DLD1 (cell line): Measurements from ENCODE around the gene PDHB.
"Not testable (repeated sequence)": the region's sequence is repeated elsewhere in the genome, so short reads cannot be mapped to it uniquely, and the experiment has no call there.

Experiments
- in situ Hi-C: cut with HindIII; loops from 2 replicates; pipeline ENCODE4 v1.10.0; 2017; ENCODE audit warnings: low sequenced_read_pairs

Gene PDHB

DNA sequence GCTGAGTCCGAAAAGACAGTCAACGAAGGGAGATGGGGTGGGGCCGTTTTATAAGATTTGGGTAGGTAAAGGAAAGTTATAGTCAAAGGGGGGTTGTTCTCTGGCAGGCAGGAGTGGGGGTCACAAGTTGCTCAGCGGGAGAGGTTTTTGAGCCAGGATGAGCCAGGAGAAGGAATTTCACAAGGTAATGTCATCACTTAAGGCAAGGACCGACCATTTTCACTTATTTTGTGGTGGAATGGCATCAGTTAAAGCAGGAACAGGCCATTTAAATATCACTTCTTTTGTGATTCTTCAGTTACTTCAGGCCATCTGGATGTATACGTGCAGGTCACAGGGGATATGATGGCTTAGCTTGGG, 7.3 kb upstream of the PDHB start:
- in situ Hi-C loops, result not testable (repeated sequence)

DNA sequence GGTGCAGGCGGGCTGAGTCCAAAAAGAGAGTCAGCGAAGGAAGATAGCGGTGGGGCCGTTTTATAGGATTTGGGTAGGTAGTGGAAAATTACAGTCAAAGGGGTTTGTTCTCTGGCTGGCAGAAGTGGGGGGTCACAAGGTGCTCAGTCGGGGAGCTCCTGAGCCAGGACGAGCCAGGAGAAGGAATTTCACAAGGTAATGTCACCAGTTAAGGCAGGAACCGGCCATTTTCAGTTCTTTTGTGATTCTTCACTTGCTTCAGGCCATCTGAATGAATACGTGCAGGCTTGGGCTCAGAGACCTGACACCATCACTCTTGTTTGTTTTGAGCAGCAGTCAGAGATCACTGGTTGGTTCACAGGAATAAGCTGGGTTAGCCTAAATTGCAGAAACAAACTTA, 3.6 kb upstream of the PDHB start:
- in situ Hi-C loops, result not testable (repeated sequence)

DNA sequence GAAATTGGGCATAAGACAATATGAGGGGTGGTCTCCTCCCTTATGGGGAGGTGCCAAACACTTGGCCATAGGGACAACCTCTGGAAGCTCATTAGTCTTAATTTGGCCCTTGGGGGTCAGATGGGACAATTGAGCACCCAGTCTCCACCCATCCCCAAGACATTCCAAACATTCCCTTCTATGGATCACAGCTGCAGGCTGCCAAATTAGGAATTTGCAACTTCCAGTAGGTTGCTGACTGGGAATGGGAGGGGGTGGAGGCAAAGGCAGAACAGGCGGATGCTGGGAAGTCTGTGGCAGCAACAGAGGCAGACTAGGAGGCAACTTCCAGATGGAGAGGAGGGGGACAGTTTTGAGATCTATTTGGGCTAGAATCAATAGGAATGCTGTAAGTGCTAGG, 1.4 kb upstream of the PDHB start:
- in situ Hi-C loops, result no loop called here

GRCh38 chr3:58434511-58434910, 879 bp upstream of the PDHB start:
- in situ Hi-C loops, result no loop called here

DNA sequence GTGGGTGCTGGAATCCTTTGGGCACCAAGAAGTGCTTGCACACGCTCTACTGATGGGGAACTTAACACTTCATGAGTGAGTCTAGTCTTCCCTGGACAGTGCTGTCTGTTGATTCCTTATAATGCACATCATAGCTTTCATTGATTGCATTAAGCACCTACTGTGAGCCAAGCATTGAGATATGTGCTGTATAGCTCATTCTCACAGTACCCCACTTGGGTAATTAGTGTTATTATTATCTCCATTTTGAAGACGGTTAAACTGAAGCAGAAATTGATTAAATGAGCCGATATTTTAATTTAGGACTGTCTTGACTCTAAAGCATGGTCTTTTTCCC, 504 bp upstream of the PDHB start:
- in situ Hi-C loops, result no loop called here

DNA sequence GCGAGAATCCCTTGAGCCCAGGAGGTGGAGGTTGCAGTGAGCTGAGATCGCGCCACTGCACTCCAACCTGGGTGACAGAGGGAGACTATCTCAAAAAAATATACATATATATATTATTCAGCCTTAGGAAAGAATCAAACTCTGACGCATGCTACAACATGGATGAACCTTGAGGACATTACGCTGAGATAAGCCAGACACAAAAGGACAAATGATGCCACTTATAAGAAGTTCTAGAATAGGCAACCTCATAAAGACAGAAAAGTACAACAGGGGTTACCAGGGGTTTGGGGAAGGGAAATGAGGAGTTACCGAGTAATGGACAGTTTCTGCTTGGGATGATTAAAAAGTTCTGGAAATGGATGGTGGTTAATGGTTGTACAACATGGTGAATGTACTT, 727 bp downstream of the PDHB start:
- in situ Hi-C loops, result no loop called here

DNA sequence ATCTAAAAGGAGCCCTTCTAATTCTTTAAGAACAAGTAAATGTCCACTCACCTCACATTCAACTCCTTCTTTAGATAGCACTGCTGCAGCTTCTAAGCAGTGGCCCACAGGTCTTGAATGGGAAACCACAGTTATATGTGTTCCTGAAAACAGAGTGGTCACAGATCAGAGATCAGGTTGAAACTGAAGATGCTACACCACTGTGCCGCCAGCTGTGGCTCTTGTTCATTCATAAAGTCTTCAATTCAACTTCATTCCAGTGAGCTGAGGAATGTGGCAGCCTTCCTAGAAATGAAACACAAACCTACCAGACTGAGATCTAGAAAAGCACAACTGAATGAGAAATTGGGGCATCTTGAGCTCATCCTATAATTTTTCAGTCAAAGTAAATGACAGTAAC, 4.0 kb downstream of the PDHB start:
- in situ Hi-C loops, result no loop called here

GRCh38 chr3:58427661-58428361, 5.8 kb downstream of the PDHB start:
- in situ Hi-C loops, result no loop called here

DNA sequence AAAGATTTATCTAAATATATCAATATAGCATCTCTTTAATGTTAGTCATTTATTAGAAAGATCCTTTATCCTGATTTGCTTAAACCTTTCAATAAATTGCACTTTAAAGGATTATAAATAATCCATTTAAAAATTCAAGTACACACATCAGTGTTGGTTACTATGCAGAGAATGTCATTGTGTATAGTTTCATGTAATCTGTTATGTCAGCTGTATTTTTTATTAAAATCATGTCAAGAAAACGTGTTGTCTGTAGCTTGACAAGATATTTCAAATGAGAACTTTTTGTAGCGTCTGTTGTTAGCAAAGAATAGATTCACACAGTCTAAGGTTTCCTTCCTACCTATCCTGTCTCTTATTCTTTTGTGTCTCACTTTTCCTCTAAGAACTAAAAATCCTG, 7.8 kb downstream of the PDHB start:
- in situ Hi-C loops, result no loop called here

- in situ Hi-C loops, result loop anchor here (5.0 kb wide), 1 partner anchor 68 kb away; the partner anchor contains the start of gene KCTD6
Measured at GRCh38 chr3:58424613-58425012, 9.0 kb downstream of the PDHB start.

DNA sequence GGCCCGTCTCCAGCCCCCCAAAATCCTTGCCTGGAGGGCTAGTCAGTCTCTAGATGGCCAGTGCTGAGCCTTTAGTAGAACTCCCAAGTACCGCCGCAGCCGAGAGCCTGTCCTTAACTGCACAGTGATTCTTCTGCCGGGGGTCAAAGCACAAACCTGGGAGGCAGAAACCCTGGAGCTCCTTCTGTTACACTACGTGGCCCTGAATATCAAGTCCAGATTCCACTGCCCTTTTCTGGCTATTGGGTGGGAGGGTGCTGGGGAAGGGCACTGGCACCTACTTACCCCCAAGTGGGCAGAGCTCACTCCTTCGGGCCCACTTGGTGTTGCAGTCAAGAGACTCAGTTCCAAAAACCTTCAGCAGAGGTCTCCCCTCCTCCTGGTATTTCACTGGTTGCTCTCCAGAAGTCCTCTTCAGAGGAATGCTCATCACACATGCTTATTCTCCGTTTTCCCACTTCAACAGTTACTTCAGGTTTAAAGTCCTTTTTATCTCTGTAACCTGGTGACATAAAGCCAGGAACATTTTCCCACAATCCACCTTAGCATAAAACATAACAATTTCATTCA, 10.8 kb downstream of the PDHB start:
- in situ Hi-C loops, result loop anchor here (5.0 kb wide), 1 partner anchor 69 kb away; the partner anchor contains the start of gene KCTD6

GRCh38 chr3:58421004-58421403, 12.6 kb downstream of the PDHB start:
- in situ Hi-C loops, result loop anchor here (5.0 kb wide), 1 partner anchor 71 kb away; the partner anchor contains the start of gene KCTD6

- in situ Hi-C loops, result loop anchor here (5.0 to 10.0 kb wide), 2 partner anchors 72 to 225 kb away; partner anchors contain the start of gene KCTD6
Measured at GRCh38 chr3:58419780-58420507, 13.7 kb downstream of the PDHB start.

- in situ Hi-C loops, result loop anchor here (10.0 kb wide), 1 partner anchor 223 kb away; no protein-coding TSS in a partner anchor
Measured at GRCh38 chr3:58418227-58418626, 15.4 kb downstream of the PDHB start.

DNA sequence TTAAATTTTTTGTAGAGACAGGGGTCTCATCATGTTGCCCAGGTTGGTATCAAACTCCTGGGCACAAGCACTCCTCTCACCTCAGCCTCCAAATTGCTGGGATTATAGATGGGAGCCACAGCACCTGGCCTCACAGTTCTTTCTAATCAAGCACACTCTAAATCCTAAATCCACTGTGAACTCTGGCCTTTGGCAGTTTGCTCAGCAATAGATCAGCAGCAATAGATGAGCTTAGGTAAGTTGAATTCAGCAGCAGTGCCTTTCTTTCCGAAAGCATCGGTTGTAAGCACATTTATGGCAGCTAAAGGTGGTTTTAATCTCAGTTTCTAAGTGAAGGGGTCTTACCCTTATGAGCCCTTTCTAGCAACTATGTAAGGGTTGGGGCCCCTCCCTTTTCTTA, 16.6 kb downstream of the PDHB start:
- in situ Hi-C loops, result loop anchor here (10.0 kb wide), 1 partner anchor 222 kb away; no protein-coding TSS in a partner anchor

DNA sequence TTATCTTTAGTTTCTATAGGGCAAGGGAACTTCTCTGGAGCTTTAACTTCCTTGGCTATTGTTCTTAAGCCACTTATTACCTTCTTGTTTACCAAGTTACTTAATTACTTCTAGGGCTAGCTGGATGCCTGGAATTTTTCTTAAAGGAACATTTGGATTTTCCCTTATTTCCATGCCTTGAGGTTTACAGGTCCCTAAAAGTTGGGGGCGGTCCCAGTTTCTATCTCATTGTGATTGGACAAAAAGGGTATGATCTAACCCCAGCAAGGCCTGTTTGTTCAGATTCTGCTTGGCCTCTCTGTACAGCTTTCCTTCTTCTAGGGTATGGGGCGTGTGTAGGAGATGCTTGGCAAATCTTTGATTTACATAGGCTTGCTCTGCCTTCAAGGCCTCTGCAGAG, 17.4 kb downstream of the PDHB start:
- in situ Hi-C loops, result loop anchor here (10.0 kb wide), 1 partner anchor 221 kb away; no protein-coding TSS in a partner anchor

GRCh38 chr3:58414538-58415197, 19.0 kb downstream of the PDHB start:
- in situ Hi-C loops, result loop anchor here (5.0 to 10.0 kb wide), 2 partner anchors 92 to 220 kb away; no protein-coding TSS in a partner anchor

DNA sequence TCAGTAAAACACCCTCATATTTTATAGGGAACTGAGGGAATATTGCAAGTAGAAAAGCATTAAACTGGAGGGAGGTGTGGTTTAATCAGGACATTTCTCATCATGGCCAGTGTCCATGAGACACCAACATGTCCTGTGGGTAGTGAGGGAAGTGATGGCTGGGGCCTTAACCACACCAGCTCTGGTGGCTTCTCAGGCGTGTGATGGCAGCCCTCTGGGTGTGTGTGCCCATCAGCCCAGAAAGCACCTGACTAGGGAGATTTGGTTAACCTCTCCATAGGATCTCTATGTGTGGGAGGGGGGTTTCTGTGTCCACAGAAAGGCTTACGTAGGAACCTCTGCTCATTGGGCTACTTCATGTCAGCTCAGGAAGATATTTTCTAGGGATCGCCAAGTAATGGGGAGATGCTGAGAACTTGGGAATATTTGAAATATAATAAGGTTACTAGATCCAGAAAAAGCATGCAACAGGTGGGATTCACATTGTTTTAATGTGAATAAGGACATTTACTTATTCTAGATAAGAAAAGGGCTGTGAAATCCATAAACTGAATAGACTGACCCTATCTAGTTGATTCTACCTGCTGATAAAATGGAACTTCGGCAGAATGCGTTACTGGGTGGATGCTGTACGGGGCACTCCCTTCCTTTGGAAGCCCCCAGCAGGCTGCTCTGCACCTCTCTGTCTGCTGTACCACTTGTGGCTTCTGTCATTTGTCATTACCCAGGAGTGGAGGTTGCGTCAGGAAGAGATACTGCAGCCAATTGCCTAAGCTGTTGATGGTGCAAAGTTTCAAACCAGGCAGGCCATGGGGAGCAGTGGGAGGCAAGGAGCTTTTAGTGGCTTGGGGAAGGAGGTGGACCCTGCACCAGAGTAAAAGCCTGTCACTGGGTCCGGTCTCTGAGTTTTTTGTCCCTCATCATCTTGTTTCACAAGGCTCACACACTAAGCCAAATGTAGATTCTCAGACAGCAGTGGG, 21.5 kb downstream of the PDHB start:
- in situ Hi-C loops, result loop anchor here (5.0 to 10.0 kb wide), 2 partner anchors 90 to 217 kb away; no protein-coding TSS in a partner anchor

- in situ Hi-C loops, result loop anchor here (5.0 to 10.0 kb wide), 2 partner anchors 89 to 216 kb away; no protein-coding TSS in a partner anchor
Measured at GRCh38 chr3:58411036-58411435, 22.6 kb downstream of the PDHB start.

GRCh38 chr3:58409663-58410062, 24.0 kb downstream of the PDHB start:
- in situ Hi-C loops, result loop anchor here (5.0 to 10.0 kb wide), 2 partner anchors 87 to 215 kb away; no protein-coding TSS in a partner anchor
